Measurements from ENCODE around the gene MINAR1.

- TF ChIP-seq CTCF (conservative IDR thresholded peaks at IDR 0.05; ENCODE audit: low read length) (no peak), EZH2phosphoT487 (IDR thresholded peaks at IDR 0.05; ENCODE audit: borderline replicate concordance, low read depth, low read length) (no peak)
Observed at GRCh38 chr15:79427781-79428598, 4.1 kb upstream of the MINAR1 start.

All from OCI-LY7 (cell line).